ENCODE data around the gene GDF10. TPM values are rescaled to one million over a fixed set of nuclear protein-coding genes. Genes with fewer than 3 reads are reported as not detected.

The GDF10 gene
- total and polyA plus RNA-seq, 2 of the 13 experiments (the other 11 are each of a cell fraction or from before 2014, with no cell fraction given) = 0.03 TPM; not detected in 1

DNA sequence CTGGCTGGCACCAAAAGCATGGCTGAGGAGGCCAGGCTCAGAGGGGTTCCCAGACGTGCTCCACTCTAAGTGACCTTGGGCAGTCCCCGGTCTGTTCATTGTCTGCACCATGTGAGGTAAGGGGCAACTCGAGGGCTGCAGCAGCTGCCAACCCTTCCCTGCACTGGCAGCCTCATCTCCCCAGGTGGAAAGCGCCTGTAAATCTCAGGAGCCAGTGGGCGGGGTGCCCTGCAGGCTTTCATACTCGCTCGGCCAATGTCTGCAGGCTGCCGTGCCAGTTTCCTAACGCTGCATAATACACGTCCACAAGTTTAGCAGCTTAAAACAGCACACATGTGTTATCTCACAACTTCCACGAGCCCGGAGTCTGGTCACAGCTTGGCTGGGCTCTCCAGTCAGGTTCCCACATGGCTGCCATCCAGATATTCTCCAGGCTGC is 12.6 kb upstream of the GDF10 start:
- Histone ChIP-seq H3K4me3 (replicated peaks in 1 of 3; ENCODE audit: insufficient read depth in 1 of 3, low read depth in 2 of 3, low read length in 3 of 3) (no peak overlapping the region), H3K27me3 (ENCODE audit: control insufficient read depth in 1 of 2, insufficient read depth in 2 of 2, low read length in 2 of 2) (peaks cover 2 to 13% of the 10 kb centered on the region in 2 experiments; a peak in 3 of 5 replicates), H3K4me2 (ENCODE audit: low read depth, low read length) (no peak overlapping the region), H3K9ac (ENCODE audit: insufficient read depth, low read depth, low read length) (no peak overlapping the region), H3K9me3 (ENCODE audit: low read length) (no peaks in the 10 kb centered on the region), H3K36me3 (replicated peaks in 1 of 2; ENCODE audit: control insufficient read depth in 1 of 2, insufficient read depth in 2 of 2, low read length in 2 of 2) (no peaks in the 10 kb centered on the region), H2AFZ (ENCODE audit: low read length) (no peak overlapping the region), H3K4me1 (ENCODE audit: insufficient read depth, low read length) (no peaks in the 10 kb centered on the region), H3K27ac (ENCODE audit: extremely low read length, insufficient read depth, low read length) (no peak overlapping the region), H3K79me2 (ENCODE audit: insufficient read depth, low read length) (no peaks in the 10 kb centered on the region), H4K20me1 (ENCODE audit: insufficient read depth, low read length) (no peaks in the 10 kb centered on the region)
- intact Hi-C loops (cut with micrococcal nuclease; ENCODE audit: unreplicated experiment) = no loop called here
- FAIRE-seq = no peak
- POLR2A ChIA-PET = no interaction called here
- DNase-seq (ENCODE audit: low spot score) = no peak
- 3% methylated on average over 8 of the region's 12 CpGs for WGBS (ENCODE audit: low lambda C conversion rate)
- no TSS peak for BruUV-seq (replicated peaks)
- CTCF ChIA-PET (ENCODE audit: low intra/inter-chr PET ratio, low total read pairs) = no interaction called here
- in situ Hi-C loops (cut with HindIII; ENCODE audit: extremely low pct_ligation_motif_present, low pct_unique_long_range_greater_than_20kb) = no loop called here
- TF ChIP-seq, protein P1, sequence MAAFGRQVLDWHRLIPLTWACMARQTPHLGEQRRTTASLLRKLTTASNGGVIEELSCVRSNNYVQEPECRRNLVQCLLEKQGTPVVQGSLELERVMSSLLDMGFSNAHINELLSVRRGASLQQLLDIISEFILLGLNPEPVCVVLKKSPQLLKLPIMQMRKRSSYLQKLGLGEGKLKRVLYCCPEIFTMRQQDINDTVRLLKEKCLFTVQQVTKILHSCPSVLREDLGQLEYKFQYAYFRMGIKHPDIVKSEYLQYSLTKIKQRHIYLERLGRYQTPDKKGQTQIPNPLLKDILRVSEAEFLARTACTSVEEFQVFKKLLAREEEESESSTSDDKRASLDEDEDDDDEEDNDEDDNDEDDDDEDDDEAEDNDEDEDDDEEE (CRISPR knock-in tag; IDR thresholded peaks at IDR 0.05) = no peak
- no peak for ATAC-seq

DNA sequence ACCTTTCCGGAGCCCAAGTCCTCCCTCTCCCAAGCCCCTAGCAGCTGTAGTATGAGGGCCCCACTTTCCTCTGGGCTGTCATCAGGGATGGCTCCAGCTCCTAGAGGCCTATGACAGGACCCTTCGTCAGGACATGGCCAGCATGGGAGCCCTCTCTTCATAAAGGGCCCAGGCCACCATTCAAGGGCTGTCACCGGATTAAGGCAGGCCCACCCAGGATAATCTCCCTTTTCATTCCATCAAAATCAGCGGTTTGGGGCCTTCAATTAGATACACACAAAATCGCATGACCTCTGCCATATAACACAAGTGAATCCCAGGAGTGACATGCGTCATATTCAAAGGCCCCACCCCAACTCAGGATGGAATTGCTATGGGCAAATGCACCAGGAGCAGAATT is 12.2 kb upstream of the GDF10 start:
- TF ChIP-seq SP5 (CRISPR knock-in tag; IDR thresholded peaks at IDR 0.05; ENCODE audit: borderline replicate concordance, low read depth) (no peak), FOXC1 (CRISPR knock-in tag; IDR thresholded peaks at IDR 0.05; ENCODE audit: borderline replicate concordance) (no peak), MEIS1 (CRISPR knock-in tag; IDR thresholded peaks at IDR 0.05; ENCODE audit: borderline replicate concordance) (no peak), ZNF546 (CRISPR knock-in tag; conservative IDR thresholded peaks at IDR 0.05) (no peak), BRD4 (CRISPR knock-in tag; IDR thresholded peaks at IDR 0.05) (no peak), ZNF383 (CRISPR knock-in tag; IDR thresholded peaks at IDR 0.05; ENCODE audit: borderline replicate concordance) (no peak), ZNF737 (CRISPR knock-in tag; IDR thresholded peaks at IDR 0.05; ENCODE audit: borderline replicate concordance) (no peak), ZKSCAN8 (CRISPR knock-in tag; IDR thresholded peaks at IDR 0.05; ENCODE audit: borderline replicate concordance) (no peak), POLR2G (IDR thresholded peaks at IDR 0.05; ENCODE audit: low read depth, low read length) (no peak), JUNB (CRISPR knock-in tag; IDR thresholded peaks at IDR 0.05; ENCODE audit: borderline replicate concordance) (no peak), ZNF496 (CRISPR knock-in tag; IDR thresholded peaks at IDR 0.05; ENCODE audit: insufficient replicate concordance) (no peak), ZBTB38 (CRISPR knock-in tag; IDR thresholded peaks at IDR 0.05) (no peak), THAP11 (CRISPR knock-in tag; IDR thresholded peaks at IDR 0.05) (no peak), ZNF772 (CRISPR knock-in tag; IDR thresholded peaks at IDR 0.05) (no peak), MTF2 (CRISPR knock-in tag; IDR thresholded peaks at IDR 0.05; ENCODE audit: borderline replicate concordance) (no peak)
- H4K20me1 ChIP-seq (ENCODE audit: insufficient read depth, low read length) = no peaks in the 10 kb centered on the region
- ChIA-PET POLR2A (no interaction called here), CTCF (ENCODE audit: low intra/inter-chr PET ratio, low total read pairs) (no interaction called here)
- no TSS peak for BruUV-seq (replicated peaks)
- H3K79me2 ChIP-seq (ENCODE audit: insufficient read depth, low read length) = no peaks in the 10 kb centered on the region
- no peak overlapping the region for H2AFZ ChIP-seq (ENCODE audit: low read length)
- in situ Hi-C loops (cut with HindIII; ENCODE audit: extremely low pct_ligation_motif_present, low pct_unique_long_range_greater_than_20kb) (no loop called here), intact Hi-C loops (cut with micrococcal nuclease; ENCODE audit: unreplicated experiment) (no loop called here)
- H3K9me3 ChIP-seq (ENCODE audit: low read length) = no peaks in the 10 kb centered on the region
- H3K27me3 ChIP-seq (ENCODE audit: control insufficient read depth in 1 of 2, insufficient read depth in 2 of 2, low read length in 2 of 2) = peaks cover 2 to 12% of the 10 kb centered on the region in 2 experiments; a peak in 3 of 5 replicates
- DNase-seq (ENCODE audit: low spot score) = no peak
- no peak overlapping the region for H3K27ac ChIP-seq (ENCODE audit: extremely low read length, insufficient read depth, low read length)
- ATAC-seq = no peak
- H3K4me1 ChIP-seq (ENCODE audit: insufficient read depth, low read length) = no peaks in the 10 kb centered on the region
- H3K4me3 ChIP-seq (replicated peaks in 1 of 3; ENCODE audit: insufficient read depth in 1 of 3, low read depth in 2 of 3, low read length in 3 of 3) = no peak overlapping the region
- 18% methylated on average over 5 of the region's 6 CpGs for WGBS (ENCODE audit: low lambda C conversion rate)
- H3K36me3 ChIP-seq (replicated peaks in 1 of 2; ENCODE audit: control insufficient read depth in 1 of 2, insufficient read depth in 2 of 2, low read length in 2 of 2) = no peaks in the 10 kb centered on the region
- no peak for FAIRE-seq
- no peak overlapping the region for H3K9ac ChIP-seq (ENCODE audit: insufficient read depth, low read depth, low read length)
- no peak overlapping the region for H3K4me2 ChIP-seq (ENCODE audit: low read depth, low read length)

Data from HepG2 (cell line).